Measurements from ENCODE around the gene PCDH18. TPM values are rescaled to one million over a fixed set of nuclear protein-coding genes. Genes with fewer than 3 reads are reported as not detected.

PCDH18 gene
- total and polyA plus RNA-seq, 4 experiments from 2014 or later = 0.17 to 0.20 TPM; not detected in 2

- intact Hi-C loops (cut with micrococcal nuclease) = no loop called here
- Histone ChIP-seq H3K27me3 (ENCODE audit: insufficient read depth, low read length) (no peaks in the 10 kb centered on the region), H3K4me1 (ENCODE audit: insufficient read depth, low read length) (no peaks in the 10 kb centered on the region), H3K9me3 (ENCODE audit: control insufficient read depth in 1 of 2, low read length in 2 of 2) (no peaks in the 10 kb centered on the region), H3K4me3 (ENCODE audit: low read length in 2 of 2) (no peak overlapping the region), H3K36me3 (ENCODE audit: insufficient read depth, low read length) (no peaks in the 10 kb centered on the region), H3K27ac (ENCODE audit: low read depth, low read length) (no peak overlapping the region)
- H3K9me3 Mint-ChIP-seq = peaks cover 0 to 4% (median 0%) of the 10 kb centered on the region in 8 donors
- H3K4me1 Mint-ChIP-seq = peaks cover 0 to 1% (median 0%) of the 10 kb centered on the region in 4 donors
- DNase-seq = no peak
- no peak overlapping the region for H3K4me3 Mint-ChIP-seq
- ChIA-PET CTCF (ENCODE audit: partially characterized antibody) (no interaction called here), POLR2A (ENCODE audit: partially characterized antibody) (no interaction called here)
- H3K27me3 Mint-ChIP-seq = no peaks in the 10 kb centered on the region
- no peaks in the 10 kb centered on the region for H3K36me3 Mint-ChIP-seq
- H3K27ac Mint-ChIP-seq = no peak overlapping the region
These were observed 13.2 kb upstream of the PCDH18 start for GRCh38 chr4:137545461-137545861.

GRCh38 chr4:137543648-137544047 is 11.4 kb upstream of the PCDH18 start:
- Mint-ChIP-seq H3K9me3 (peaks cover 0 to 4% (median 0%) of the 10 kb centered on the region in 8 donors), H3K27ac (no peak overlapping the region), H3K4me1 (peaks cover 0 to 1% (median 0%) of the 10 kb centered on the region in 4 donors), H3K36me3 (no peaks in the 10 kb centered on the region), H3K27me3 (no peaks in the 10 kb centered on the region), H3K4me3 (no peak overlapping the region)
- ChIA-PET POLR2A (ENCODE audit: partially characterized antibody) (no interaction called here), CTCF (ENCODE audit: partially characterized antibody) (interaction anchor here (0.9 kb wide), 1 partner anchor 9 kb away, joined by 3 read pairs; no protein-coding TSS in a partner anchor)
- no peaks in the 10 kb centered on the region for H3K9me3 ChIP-seq (ENCODE audit: control insufficient read depth in 1 of 2, low read length in 2 of 2)
- intact Hi-C loops (cut with micrococcal nuclease) = no loop called here
- no peak overlapping the region for H3K27ac ChIP-seq (ENCODE audit: low read depth, low read length)
- H3K4me3 ChIP-seq (ENCODE audit: low read length in 2 of 2) = no peak overlapping the region
- DNase-seq = no peak
- no peaks in the 10 kb centered on the region for H3K36me3 ChIP-seq (ENCODE audit: insufficient read depth, low read length)
- no peaks in the 10 kb centered on the region for H3K27me3 ChIP-seq (ENCODE audit: insufficient read depth, low read length)
- H3K4me1 ChIP-seq (ENCODE audit: insufficient read depth, low read length) = no peaks in the 10 kb centered on the region

GRCh38 chr4:137543198-137543597 is 10.9 kb upstream of the PCDH18 start:
- DNase-seq = no peak
- Mint-ChIP-seq H3K36me3 (no peaks in the 10 kb centered on the region), H3K27me3 (no peaks in the 10 kb centered on the region), H3K9me3 (peaks cover 0 to 4% (median 0%) of the 10 kb centered on the region in 8 donors), H3K27ac (no peak overlapping the region), H3K4me3 (no peak overlapping the region), H3K4me1 (peaks cover 0 to 1% (median 0%) of the 10 kb centered on the region in 4 donors)
- Histone ChIP-seq H3K9me3 (ENCODE audit: control insufficient read depth in 1 of 2, low read length in 2 of 2) (no peaks in the 10 kb centered on the region), H3K27ac (ENCODE audit: low read depth, low read length) (no peak overlapping the region), H3K27me3 (ENCODE audit: insufficient read depth, low read length) (no peaks in the 10 kb centered on the region), H3K4me1 (ENCODE audit: insufficient read depth, low read length) (no peaks in the 10 kb centered on the region), H3K4me3 (ENCODE audit: low read length in 2 of 2) (no peak overlapping the region), H3K36me3 (ENCODE audit: insufficient read depth, low read length) (no peaks in the 10 kb centered on the region)
- intact Hi-C loops (cut with micrococcal nuclease) = no loop called here
- ChIA-PET CTCF (ENCODE audit: partially characterized antibody) (no interaction called here), POLR2A (ENCODE audit: partially characterized antibody) (no interaction called here)

- Mint-ChIP-seq H3K27me3 (no peaks in the 10 kb centered on the region), H3K27ac (no peak overlapping the region), H3K9me3 (peaks cover 0 to 3% (median 0%) of the 10 kb centered on the region in 8 donors), H3K4me3 (no peak overlapping the region), H3K36me3 (no peaks in the 10 kb centered on the region), H3K4me1 (peaks cover 0 to 1% (median 0%) of the 10 kb centered on the region in 4 donors)
- POLR2A ChIA-PET (ENCODE audit: partially characterized antibody) = no interaction called here
- Histone ChIP-seq H3K4me1 (ENCODE audit: insufficient read depth, low read length) (no peaks in the 10 kb centered on the region), H3K4me3 (ENCODE audit: low read length in 2 of 2) (no peak overlapping the region), H3K27me3 (ENCODE audit: insufficient read depth, low read length) (no peaks in the 10 kb centered on the region), H3K36me3 (ENCODE audit: insufficient read depth, low read length) (no peaks in the 10 kb centered on the region), H3K9me3 (ENCODE audit: control insufficient read depth in 1 of 2, low read length in 2 of 2) (no peaks in the 10 kb centered on the region), H3K27ac (ENCODE audit: low read depth, low read length) (no peak overlapping the region)
- CTCF ChIA-PET (ENCODE audit: partially characterized antibody) = no interaction called here
- intact Hi-C loops (cut with micrococcal nuclease) = no loop called here
- no peak for DNase-seq
These were observed 9.8 kb upstream of the PCDH18 start for GRCh38 chr4:137541876-137542646.

GRCh38 chr4:137541181-137541580 is 8.9 kb upstream of the PCDH18 start:
- no peak overlapping the region for H3K4me3 ChIP-seq (ENCODE audit: low read length in 2 of 2)
- Mint-ChIP-seq H3K36me3 (no peaks in the 10 kb centered on the region), H3K9me3 (peaks cover 0 to 3% (median 0%) of the 10 kb centered on the region in 8 donors), H3K4me1 (peaks cover 0 to 1% (median 0%) of the 10 kb centered on the region in 4 donors), H3K27ac (no peak overlapping the region), H3K4me3 (no peak overlapping the region), H3K27me3 (no peaks in the 10 kb centered on the region)
- H3K27ac ChIP-seq (ENCODE audit: low read depth, low read length) = no peak overlapping the region
- no peak for DNase-seq
- intact Hi-C loops (cut with micrococcal nuclease) = no loop called here
- no peaks in the 10 kb centered on the region for H3K36me3 ChIP-seq (ENCODE audit: insufficient read depth, low read length)
- no peaks in the 10 kb centered on the region for H3K9me3 ChIP-seq (ENCODE audit: control insufficient read depth in 1 of 2, low read length in 2 of 2)
- ChIA-PET POLR2A (ENCODE audit: partially characterized antibody) (no interaction called here), CTCF (ENCODE audit: partially characterized antibody) (no interaction called here)
- no peaks in the 10 kb centered on the region for H3K4me1 ChIP-seq (ENCODE audit: insufficient read depth, low read length)
- H3K27me3 ChIP-seq (ENCODE audit: insufficient read depth, low read length) = no peaks in the 10 kb centered on the region

- no peak overlapping the region for H3K4me3 Mint-ChIP-seq
- CTCF ChIA-PET (ENCODE audit: partially characterized antibody) = no interaction called here
- Histone ChIP-seq H3K27me3 (ENCODE audit: insufficient read depth, low read length) (no peaks in the 10 kb centered on the region), H3K9me3 (ENCODE audit: control insufficient read depth in 1 of 2, low read length in 2 of 2) (no peaks in the 10 kb centered on the region), H3K4me1 (ENCODE audit: insufficient read depth, low read length) (no peaks in the 10 kb centered on the region), H3K36me3 (ENCODE audit: insufficient read depth, low read length) (no peaks in the 10 kb centered on the region), H3K4me3 (ENCODE audit: low read length in 2 of 2) (no peak overlapping the region), H3K27ac (ENCODE audit: low read depth, low read length) (no peak overlapping the region)
- no peaks in the 10 kb centered on the region for H3K27me3 Mint-ChIP-seq
- H3K27ac Mint-ChIP-seq = no peak overlapping the region
- DNase-seq = no peak
- peaks cover 0 to 3% (median 0%) of the 10 kb centered on the region in 8 donors for H3K9me3 Mint-ChIP-seq
- peaks cover 0 to 1% (median 0%) of the 10 kb centered on the region in 4 donors for H3K4me1 Mint-ChIP-seq
- no peaks in the 10 kb centered on the region for H3K36me3 Mint-ChIP-seq
- intact Hi-C loops (cut with micrococcal nuclease) = no loop called here
- POLR2A ChIA-PET (ENCODE audit: partially characterized antibody) = no interaction called here
These were observed 8.1 kb upstream of the PCDH18 start for GRCh38 chr4:137540356-137540755.

GRCh38 chr4:137538526-137538925 is 6.2 kb upstream of the PCDH18 start:
- Histone ChIP-seq H3K4me1 (ENCODE audit: insufficient read depth, low read length) (peaks cover 6% of the 10 kb centered on the region), H3K27ac (ENCODE audit: low read depth, low read length) (no peak overlapping the region), H3K36me3 (ENCODE audit: insufficient read depth, low read length) (no peaks in the 10 kb centered on the region), H3K9me3 (ENCODE audit: control insufficient read depth in 1 of 2, low read length in 2 of 2) (no peaks in the 10 kb centered on the region), H3K4me3 (ENCODE audit: low read length in 2 of 2) (no peak overlapping the region), H3K27me3 (ENCODE audit: insufficient read depth, low read length) (no peaks in the 10 kb centered on the region)
- DNase-seq = no peak
- Mint-ChIP-seq H3K4me1 (peaks cover 2 to 6% (median 3%) of the 10 kb centered on the region in 4 donors), H3K27me3 (no peaks in the 10 kb centered on the region), H3K36me3 (no peaks in the 10 kb centered on the region), H3K4me3 (no peak overlapping the region), H3K9me3 (peaks cover 0 to 4% (median 0%) of the 10 kb centered on the region in 8 donors), H3K27ac (no peak overlapping the region)
- intact Hi-C loops (cut with micrococcal nuclease) = no loop called here
- POLR2A ChIA-PET (ENCODE audit: partially characterized antibody) = no interaction called here
- CTCF ChIA-PET (ENCODE audit: partially characterized antibody) = no interaction called here
